SHP77 treated with DMSO at 0.1 percent for 48 hours (cell line): ENCODE data around the gene CAPG.

ENCODE experiments used
- DNase-seq: peaks from one replicate; lab custom pipeline; 2025; lab: John Stamatoyannopoulos, UW

Gene CAPG

GRCh38 chr2:85438201-85439024 is 28.2 kb upstream of the CAPG start:
- peak; percentile 41 for DNase-seq

DNA sequence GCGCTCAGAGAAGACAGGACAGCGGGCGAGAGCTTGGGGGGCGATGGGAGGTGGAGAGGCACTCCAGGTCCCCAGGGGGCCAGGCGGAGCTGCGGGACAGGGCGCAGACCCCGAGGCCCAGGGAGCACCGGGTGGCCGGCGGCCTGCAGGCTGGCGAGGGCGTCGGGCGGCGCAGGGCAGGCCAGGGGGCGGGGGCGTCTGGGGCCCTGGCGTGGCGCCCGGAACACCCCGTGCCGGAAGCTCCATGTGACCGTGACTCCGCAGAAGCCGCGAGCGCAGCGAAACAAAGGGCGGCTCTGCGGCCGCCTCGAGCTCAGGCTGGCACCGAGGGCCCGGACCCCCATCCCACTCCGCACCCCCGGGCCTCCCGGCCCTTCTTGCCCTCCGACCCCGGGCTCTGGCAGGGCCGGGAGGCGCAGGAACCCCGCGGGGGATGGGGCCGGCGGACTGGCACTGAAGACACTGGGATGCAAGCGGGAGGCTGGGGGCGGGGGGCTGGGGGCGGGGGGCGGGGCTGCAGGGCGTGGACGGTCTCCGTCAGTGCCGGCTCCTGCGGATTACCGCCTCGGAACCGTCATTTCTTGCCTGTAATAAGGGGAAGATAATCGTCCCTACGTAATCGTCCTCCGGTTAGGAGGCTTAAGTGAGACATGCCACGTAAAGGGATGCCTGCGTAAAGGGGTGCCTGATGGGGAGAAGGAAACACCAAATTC is 27.5 kb upstream of the CAPG start:
- peak; percentile 49 for DNase-seq

GRCh38 chr2:85436836-85437487 is 26.8 kb upstream of the CAPG start:
- DNase-seq = no peak

DNA sequence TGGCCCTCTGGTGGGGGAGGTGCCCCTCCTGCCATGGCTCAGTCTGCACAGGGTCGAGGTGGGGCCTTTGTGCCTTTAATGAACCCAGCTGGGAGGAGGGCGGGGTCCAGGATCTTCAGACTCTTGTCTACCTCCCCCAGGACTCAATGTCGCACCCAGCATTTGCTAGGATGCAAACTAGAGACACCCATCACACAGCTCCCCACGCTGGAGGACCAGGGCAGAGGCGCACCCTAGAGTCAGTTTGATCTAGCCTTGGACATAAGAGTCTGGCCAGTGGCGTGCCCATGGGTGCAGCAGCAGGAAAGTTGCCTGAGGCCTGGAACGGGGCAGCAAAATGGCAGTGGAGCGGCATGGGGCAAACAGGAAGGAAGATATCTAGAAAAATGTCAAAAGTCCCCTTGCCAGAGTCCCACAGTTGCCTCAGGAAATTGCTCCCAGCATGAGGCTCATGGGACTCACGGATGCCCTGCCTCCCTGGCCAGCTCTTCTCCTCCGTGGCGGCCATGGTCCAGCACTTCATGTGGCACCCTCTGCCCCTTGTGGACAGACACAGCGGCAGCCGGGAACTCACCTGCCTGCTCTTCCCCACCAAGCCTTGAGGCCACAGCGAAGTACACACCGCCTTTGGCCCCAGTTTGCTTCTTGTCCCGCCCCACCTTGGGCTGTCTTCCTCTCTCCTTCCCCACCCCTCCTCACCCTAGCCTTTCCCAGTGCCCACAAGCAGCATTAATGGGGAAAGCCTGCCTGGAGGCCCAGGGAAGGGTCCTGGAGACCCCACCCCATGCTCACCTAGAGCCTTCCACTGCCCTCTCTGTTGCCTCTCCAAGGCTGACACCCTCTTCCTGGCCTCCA is 26.0 kb upstream of the CAPG start:
- DNase-seq = no peak

GRCh38 chr2:85435220-85435958 is 25.2 kb upstream of the CAPG start:
- DNase-seq = no peak

GRCh38 chr2:85434696-85435095 is 24.5 kb upstream of the CAPG start:
- DNase-seq = no peak

GRCh38 chr2:85433511-85434089 is 23.4 kb upstream of the CAPG start:
- peak; percentile 89 for DNase-seq

- DNase-seq = no peak
Measured at GRCh38 chr2:85431570-85432205, 21.5 kb upstream of the CAPG start.

- no peak for DNase-seq
Measured at GRCh38 chr2:85430752-85431569, 20.8 kb upstream of the CAPG start.

DNA sequence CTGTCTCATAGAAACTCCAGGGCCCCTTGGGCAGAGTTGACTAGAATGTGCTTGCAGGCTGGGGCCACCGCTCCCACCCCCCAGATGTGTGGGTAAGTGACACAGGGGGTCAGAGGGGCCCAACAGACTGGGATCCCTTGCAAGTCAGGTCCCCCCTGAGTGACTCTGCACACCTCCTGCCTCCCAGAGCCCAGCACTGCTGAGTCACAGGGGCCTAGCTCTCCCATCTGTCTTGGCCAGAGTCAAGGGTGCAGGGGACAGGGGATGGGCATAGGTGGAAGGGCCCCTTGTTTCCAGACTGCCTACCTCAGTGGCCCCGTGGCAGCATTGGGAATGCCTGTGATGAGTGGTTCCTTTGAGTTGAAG is 19.7 kb upstream of the CAPG start:
- no peak for DNase-seq

GRCh38 chr2:85429213-85429923 is 19.2 kb upstream of the CAPG start:
- DNase-seq = no peak

GRCh38 chr2:85428343-85428881 is 18.2 kb upstream of the CAPG start:
- DNase-seq = no peak

DNA sequence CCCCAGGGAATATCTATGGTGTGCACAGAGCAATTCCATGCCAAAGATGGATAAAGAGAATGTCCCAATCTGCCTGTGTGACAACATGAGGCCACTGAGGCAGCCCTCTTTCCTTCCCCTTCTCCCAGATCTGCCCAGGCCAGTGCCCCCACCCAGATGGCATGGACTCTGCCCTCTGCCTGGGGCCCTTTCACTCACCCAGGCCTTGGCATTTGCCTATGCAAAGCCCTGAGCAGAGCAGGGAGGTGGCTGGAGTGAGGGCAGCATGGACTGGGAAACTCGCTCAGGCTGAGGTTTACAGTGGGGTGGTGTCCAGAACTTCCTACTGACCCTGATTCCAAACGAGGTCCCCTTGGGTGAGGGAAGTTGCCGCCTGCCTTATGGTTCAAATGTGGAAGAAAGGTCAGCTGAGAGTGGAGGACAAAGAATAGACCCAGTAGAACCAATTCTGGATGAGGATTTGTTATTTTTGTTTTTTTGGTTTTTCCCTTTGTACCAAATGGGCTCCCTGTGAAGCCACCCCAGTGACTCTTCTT is 17.2 kb upstream of the CAPG start:
- DNase-seq = no peak

GRCh38 chr2:85425588-85425987 is 15.4 kb upstream of the CAPG start:
- no peak for DNase-seq

GRCh38 chr2:85423525-85423924 is 13.4 kb upstream of the CAPG start:
- DNase-seq = no peak

GRCh38 chr2:85422072-85422457 is 11.9 kb upstream of the CAPG start:
- DNase-seq = no peak

DNA sequence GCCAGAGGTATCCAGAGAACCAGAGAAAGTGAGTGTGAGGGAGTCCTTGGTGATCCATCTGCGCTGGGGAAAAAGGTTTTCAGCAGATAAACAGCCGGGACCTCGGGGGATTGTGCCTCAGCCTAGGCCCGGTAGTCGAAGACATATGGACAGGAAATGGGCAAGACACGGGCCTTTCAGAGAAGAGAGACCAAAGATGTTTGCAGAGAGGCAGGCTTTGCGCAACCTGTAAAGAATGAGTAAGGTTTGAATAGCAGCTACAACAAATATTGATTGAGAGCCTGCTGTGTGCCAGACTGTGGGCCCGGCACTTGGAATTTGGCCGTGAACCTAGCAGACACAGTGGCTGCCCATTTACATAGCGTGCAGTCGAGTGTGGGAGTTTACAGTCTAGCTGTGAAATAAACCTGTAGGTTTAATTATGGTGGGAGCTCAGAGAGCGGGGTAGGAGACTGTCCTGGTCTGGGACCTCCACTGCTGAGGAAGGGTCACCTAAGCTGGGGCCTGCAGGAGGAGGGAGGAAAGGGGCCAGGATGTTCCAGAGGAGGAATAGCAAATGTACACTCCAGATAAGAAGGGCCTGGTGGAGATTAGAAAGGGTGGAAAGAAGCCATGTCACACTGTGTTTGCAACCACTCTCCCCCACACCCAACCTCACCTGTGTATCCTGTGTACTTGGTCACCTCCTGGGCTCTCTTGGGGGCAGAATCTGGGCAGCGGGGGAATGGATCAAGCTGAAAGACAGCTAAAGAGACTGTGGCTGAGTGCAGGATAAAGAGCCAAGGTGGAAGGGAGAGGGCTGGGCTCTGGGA is 11.3 kb upstream of the CAPG start:
- DNase-seq = peak; percentile 66
